ENCODE data around the gene DGCR2.

DNA sequence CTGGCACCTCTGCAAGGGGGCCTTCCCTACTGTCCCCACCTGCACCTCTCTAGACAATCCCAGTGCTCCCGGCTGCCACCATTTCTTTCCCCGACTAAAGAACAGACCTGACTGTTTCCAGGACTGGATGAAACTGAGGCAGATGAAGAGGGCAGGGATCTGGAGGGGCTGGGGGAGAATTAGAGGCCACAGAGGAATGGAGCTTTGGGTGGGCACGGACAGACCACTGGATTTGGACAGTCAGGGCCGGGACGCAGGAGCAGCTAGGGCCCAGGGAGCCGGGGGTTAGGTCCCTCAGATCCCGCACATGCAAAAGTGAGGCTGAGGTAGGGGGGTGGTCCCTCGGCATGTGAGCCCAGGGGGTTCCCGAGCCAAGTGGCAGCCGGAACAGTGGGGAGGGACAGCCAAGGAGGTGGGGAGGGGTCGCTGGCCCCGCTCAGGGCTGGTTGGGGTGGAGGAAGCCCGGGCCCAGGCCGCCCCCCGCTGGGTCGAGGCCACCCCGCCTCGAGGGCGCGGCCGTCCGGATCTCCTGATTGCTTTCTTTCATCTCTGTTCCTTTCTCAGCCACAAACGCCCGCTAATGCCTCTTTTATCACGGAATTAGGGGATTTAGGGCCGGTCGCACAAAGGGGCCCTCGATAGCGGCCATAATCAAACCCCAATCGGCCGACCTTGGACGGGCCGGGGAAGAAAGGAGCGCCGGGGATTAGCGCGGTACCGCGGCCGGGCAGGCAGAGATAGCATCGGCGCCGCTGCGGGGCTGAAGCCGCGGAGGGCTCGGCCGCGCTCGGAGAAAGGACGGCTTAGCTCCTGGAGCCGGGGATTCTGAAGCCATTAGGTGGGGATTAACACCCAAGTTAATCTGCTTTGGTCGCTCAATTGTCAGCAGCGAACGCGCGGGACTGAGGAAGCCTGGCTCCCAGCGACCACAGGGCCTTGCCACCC is 47.1 kb upstream of the DGCR2 start:
- TF ChIP-seq FOXK2 (IDR thresholded peaks at IDR 0.05) (no peak), L3MBTL2 (conservative IDR thresholded peaks at IDR 0.05) (no peak), FOXM1 (IDR thresholded peaks at IDR 0.05; ENCODE audit: borderline replicate concordance) (no peak), ELF4 (IDR thresholded peaks at IDR 0.05) (no peak), ARNT (IDR thresholded peaks at IDR 0.05) (no peak), BHLHE40 (IDR thresholded peaks at IDR 0.05; ENCODE audit: borderline replicate concordance) (no peak), HDGF (IDR thresholded peaks at IDR 0.05; ENCODE audit: borderline replicate concordance) (no peak), ZNF384 (IDR thresholded peaks at IDR 0.05) (no peak), LEF1 (IDR thresholded peaks at IDR 0.05; ENCODE audit: borderline replicate concordance) (no peak), NFRKB (IDR thresholded peaks at IDR 0.05) (no peak), SUZ12 (IDR thresholded peaks at IDR 0.05) (no peak)

Data from HEK293T (cell line).